ENCODE data around the gene ULBP3. TPM values are rescaled to one million over a fixed set of nuclear protein-coding genes. Genes with fewer than 3 reads are reported as not detected.

Gene ULBP3
- total and polyA plus RNA-seq, 5 experiments from 2014 or later, result 0.40 to 1.3 (median 0.93) TPM; not detected in 2

DNA sequence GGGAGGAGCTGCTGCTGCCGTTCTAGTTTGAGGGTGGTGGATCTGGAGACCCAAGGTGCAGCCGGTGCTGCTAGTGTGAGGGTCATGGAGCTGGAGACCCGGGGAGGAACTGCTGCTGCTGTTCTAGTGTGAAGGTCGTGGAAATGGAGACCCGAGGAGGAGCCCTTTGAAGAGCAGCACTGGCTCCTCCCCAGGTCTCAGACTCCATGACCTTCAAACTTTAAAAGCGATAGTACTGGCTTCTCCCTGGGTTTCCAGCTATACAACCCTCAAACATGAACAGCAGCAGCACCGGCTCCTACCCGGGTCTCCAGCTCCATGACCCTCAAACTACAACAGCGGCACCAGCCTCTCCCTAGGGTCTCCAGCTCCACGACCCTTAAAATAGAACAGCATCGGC is 15.5 kb downstream of the ULBP3 start:
- POLR2A ChIA-PET, result no interaction called here
- H3K27me3 Mint-ChIP-seq, result peaks cover 43 to 72% (median 69%) of the 10 kb centered on the region in 5 donors
- ATAC-seq, result no peak

DNA sequence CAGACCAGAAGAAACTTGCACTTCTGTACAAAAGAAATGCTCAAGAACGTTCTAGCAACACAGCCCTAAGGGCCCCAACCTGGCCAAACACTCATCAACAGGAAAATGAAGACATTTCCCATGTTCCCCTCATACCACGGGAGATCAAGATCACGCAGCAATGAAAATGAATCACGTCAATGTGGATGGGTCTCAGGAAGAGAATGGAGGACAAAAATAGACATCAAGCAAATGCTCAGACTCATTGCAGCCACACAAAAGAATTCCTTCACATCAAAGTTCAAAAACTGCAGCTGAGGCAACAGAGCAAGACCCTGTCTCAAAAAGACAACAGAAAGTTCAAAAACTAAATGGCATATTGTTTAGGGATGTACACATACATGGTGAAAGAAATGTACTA is 18.1 kb downstream of the ULBP3 start:
- Mint-ChIP-seq H3K27ac (no peak overlapping the region), H3K36me3 (peaks cover 0 to 2% (median 2%) of the 10 kb centered on the region in 3 donors), H3K27me3 (peaks cover 40 to 67% (median 56%) of the 10 kb centered on the region in 5 donors), H3K9me3 (no peaks in the 10 kb centered on the region), H3K4me1 (peaks cover 6 to 12% (median 8%) of the 10 kb centered on the region in 4 donors), H3K4me3 (no peak overlapping the region)
- POLR2A ChIA-PET, result no interaction called here
- ATAC-seq (no peak), DNase-seq (no peak)

More for the DNA sequence above, 15.5 kb downstream of the ULBP3 start:
- DNase-seq, result no peak
- peaks cover 0 to 10% (median under 1%) of the 10 kb centered on the region in 4 donors for H3K4me1 Mint-ChIP-seq
- H3K4me3 Mint-ChIP-seq, result no peak overlapping the region
- H3K36me3 Mint-ChIP-seq, result peaks cover 0 to 2% (median 0%) of the 10 kb centered on the region in 3 donors
- no peaks in the 10 kb centered on the region for H3K9me3 Mint-ChIP-seq
- no peak overlapping the region for H3K27ac Mint-ChIP-seq

DNA sequence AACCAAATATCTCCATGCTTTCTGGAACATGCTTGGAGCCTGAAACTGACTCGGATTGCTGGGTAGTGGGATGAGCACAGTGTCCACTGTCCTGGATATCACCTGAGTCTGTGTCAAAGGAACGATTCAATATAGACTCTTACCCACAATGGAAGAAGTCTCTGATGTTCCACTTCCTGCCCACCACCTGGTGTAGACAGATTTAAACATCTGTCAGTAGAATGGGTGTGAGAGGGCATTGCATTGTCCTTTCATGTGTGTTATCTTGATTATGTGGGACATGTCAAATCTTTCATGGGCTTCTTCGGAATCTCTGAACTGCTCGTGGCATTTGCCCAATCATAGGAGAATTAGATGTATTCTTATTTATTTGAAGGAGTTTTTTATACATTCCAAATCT is 20.8 kb downstream of the ULBP3 start:
- POLR2A ChIA-PET, result no interaction called here
- Mint-ChIP-seq H3K4me1 (peaks cover 0 to 12% (median 6%) of the 10 kb centered on the region in 4 donors), H3K36me3 (peaks cover 0 to 2% (median 0%) of the 10 kb centered on the region in 3 donors), H3K9me3 (no peaks in the 10 kb centered on the region), H3K27me3 (peaks cover 29 to 60% (median 39%) of the 10 kb centered on the region in 5 donors), H3K4me3 (no peak overlapping the region), H3K27ac (no peak overlapping the region)
- ATAC-seq, result peak in 1 of 2 donors; percentile 70
- no peak for DNase-seq

DNA sequence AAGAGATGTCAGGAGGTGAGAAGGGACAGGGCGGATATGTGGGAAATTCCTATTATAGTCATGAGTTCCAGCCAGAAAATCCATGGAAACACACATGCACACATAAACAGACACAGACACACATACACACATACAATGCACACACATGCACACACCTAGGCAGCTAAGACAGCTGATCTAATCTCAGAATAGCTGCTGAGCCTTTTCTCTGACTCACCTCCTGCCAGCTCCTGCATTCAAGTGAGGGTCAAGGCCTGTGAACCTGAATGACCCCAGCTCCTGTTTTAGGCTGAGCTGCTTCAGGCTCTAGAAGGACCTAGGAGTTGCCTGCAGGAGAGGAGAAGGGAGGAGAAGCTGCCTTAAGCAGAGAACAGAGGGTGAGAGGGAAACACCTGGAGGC is 22.0 kb downstream of the ULBP3 start:
- Mint-ChIP-seq H3K36me3 (peaks cover 0 to 2% (median 0%) of the 10 kb centered on the region in 3 donors), H3K27me3 (peaks cover 21 to 56% (median 39%) of the 10 kb centered on the region in 5 donors), H3K9me3 (no peaks in the 10 kb centered on the region), H3K4me1 (peaks cover 0 to 12% (median 6%) of the 10 kb centered on the region in 4 donors), H3K27ac (no peak overlapping the region), H3K4me3 (no peak overlapping the region)
- POLR2A ChIA-PET, result no interaction called here
- no peak for ATAC-seq
- DNase-seq, result no peak

DNA sequence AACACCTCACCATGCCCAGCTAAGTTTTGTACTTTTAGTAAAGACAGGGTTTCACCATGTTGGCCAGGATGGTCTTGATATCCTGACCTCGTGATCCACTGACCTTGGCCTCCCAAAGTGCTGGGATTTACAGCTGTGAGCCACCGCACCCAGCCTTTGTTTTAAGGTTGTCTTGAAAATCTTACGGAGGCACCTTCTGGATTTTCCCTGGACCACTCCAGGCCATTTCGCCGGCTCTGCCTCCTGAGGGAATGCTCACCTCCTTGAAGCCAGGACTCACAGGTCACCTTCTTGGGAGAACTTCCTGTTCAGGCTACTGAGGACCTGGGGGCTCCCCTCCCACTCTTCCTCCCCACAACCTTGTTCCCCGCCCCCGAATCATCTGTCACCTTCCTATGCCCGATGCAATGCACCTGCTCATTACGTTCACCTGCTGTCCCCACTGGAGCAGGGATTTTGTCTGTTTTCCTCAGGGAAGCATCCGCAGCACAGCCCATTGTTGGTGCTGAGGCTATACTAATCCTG is 24.2 kb downstream of the ULBP3 start:
- H3K4me1 Mint-ChIP-seq, result peaks cover 0 to 12% (median 6%) of the 10 kb centered on the region in 4 donors
- POLR2A ChIA-PET, result no interaction called here
- no peak overlapping the region for H3K4me3 Mint-ChIP-seq
- H3K27me3 Mint-ChIP-seq, result peaks cover 25 to 59% (median 44%) of the 10 kb centered on the region in 5 donors
- H3K9me3 Mint-ChIP-seq, result no peaks in the 10 kb centered on the region
- ATAC-seq, result no peak
- peaks cover 0 to 2% (median 0%) of the 10 kb centered on the region in 3 donors for H3K36me3 Mint-ChIP-seq
- no peak overlapping the region for H3K27ac Mint-ChIP-seq
- DNase-seq, result no peak

DNA sequence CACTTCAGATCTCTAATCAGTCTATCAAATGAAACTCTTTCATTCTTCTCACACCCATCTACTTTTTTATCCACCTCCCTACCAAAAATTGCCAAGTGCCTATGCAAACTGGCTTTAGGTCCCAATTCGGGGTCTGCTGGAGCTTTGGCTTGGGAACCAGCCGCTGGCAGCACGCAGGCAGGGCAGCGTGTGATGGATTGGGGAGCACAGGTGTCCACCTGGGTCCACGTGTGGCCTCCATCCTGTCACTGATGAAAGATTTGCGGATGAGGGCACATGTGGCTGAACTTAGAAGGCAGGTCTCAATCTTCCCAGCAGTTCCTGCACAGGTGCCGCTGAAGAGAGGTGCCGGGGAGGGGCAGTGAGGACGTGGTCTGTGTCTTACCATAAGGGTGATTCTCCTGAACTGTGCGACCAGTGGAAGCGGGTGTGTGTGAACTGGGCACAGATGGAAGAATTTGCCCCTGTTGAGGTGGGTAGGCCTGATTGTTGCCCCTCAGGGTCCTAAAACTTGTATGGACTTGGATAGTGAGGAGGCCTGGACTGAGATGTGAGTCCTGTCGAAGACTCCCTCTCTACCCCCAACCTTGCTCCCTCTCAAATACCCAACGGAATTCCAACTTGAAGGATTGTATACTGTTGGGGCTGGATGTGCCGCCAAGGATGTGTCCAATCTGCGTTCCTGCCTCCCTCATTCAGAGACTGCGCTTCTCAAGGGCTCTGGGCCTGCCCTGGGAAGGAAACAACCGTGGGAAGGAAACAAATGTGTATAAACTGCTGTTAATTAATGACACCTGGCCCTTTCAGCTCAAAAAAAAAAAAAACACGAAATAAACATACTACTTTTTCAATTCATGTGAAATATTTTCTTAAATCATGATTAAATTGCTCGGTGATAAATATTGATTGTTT is 25.2 kb downstream of the ULBP3 start:
- Mint-ChIP-seq H3K9me3 (no peaks in the 10 kb centered on the region), H3K27me3 (peaks cover 34 to 67% (median 53%) of the 10 kb centered on the region in 5 donors), H3K27ac (no peak overlapping the region), H3K36me3 (peaks cover 0 to 2% (median 0%) of the 10 kb centered on the region in 3 donors), H3K4me3 (no peak overlapping the region), H3K4me1 (peaks cover 0 to 12% (median 6%) of the 10 kb centered on the region in 4 donors)
- ATAC-seq (no peak), DNase-seq (no peak)
- POLR2A ChIA-PET, result no interaction called here

DNA sequence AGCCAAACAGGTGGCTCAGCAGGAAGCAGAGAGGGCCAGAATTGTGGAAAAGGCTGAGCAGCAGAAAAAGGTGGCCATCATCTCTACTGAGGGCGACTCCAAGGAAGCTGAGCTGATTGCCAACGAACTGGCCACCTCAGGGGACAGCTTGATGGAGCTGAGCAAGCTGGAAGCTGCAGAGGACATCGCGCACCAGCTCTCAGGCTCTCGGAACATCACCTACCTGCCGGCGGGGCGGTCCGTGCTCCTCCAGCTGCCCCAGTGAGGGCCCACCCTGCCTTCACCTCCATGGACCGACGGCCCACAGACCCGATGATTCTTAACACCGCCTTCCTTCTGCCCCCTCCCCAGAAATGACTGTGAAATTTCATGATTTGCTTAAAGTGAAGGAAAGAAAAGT is 25.8 kb downstream of the ULBP3 start:
- Mint-ChIP-seq H3K9me3 (no peaks in the 10 kb centered on the region), H3K27ac (no peak overlapping the region), H3K36me3 (peaks cover 0 to under 1% (median 0%) of the 10 kb centered on the region in 3 donors), H3K4me3 (no peak overlapping the region), H3K4me1 (peaks cover 3 to 15% (median 7%) of the 10 kb centered on the region in 4 donors), H3K27me3 (peaks cover 39 to 68% (median 56%) of the 10 kb centered on the region in 5 donors)
- ATAC-seq, result no peak
- no peak for DNase-seq
- POLR2A ChIA-PET, result no interaction called here

DNA sequence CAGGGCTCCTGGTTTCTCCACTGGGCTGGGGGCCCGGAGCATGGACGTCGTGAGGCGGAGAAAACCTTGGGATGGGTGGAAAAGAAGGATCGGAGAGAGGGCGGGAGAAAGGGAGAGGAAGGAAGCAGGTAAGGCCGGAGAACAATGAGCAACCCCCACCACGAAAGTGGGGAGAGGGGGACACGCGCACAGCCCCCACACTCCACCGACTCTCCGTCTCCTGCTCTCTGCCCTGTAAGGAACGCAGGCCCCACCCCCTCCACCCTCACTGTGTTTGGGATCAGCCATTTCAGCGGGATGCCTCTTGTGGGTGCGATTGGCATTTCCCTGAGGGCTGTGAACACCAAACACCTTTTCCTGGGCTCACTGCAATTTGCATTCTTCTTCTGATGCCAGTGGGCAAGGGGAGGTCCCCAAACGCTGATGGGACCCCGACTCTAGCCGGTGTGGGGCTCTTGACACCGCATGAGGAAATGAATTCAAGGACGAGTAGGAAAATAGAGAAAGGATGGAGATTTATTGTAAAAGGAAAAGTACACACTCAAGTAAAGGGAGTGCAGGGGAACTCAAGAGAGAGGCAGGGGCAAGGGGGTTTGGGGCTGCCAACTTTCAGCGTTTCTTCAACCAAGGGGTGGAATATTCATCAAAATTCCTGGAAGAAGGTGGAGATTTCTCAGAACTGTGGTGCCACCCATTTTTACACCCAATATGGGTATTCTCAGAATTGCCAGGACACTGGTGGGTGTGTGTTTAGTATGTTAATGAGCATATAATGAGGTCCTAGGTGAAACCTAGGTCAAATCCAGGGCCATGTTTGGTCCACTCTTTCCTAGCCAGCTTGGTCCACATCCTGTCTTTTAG is 30.5 kb downstream of the ULBP3 start:
- POLR2A ChIA-PET, result no interaction called here
- H3K27ac Mint-ChIP-seq, result peak overlapping the region in 1 of 10 donors; percentile 31
- DNase-seq (no peak), ATAC-seq (no peak)
- H3K36me3 Mint-ChIP-seq, result peaks cover 0 to 6% (median 1%) of the 10 kb centered on the region in 3 donors
- H3K9me3 Mint-ChIP-seq, result no peaks in the 10 kb centered on the region
- H3K4me3 Mint-ChIP-seq, result peak overlapping the region in 8 of 10 donors; percentile 2 to 80 (median 42)
- H3K4me1 Mint-ChIP-seq, result peaks cover 8 to 19% (median 12%) of the 10 kb centered on the region in 4 donors
- H3K27me3 Mint-ChIP-seq, result peaks cover 46 to 99% (median 72%) of the 10 kb centered on the region in 5 donors

DNA sequence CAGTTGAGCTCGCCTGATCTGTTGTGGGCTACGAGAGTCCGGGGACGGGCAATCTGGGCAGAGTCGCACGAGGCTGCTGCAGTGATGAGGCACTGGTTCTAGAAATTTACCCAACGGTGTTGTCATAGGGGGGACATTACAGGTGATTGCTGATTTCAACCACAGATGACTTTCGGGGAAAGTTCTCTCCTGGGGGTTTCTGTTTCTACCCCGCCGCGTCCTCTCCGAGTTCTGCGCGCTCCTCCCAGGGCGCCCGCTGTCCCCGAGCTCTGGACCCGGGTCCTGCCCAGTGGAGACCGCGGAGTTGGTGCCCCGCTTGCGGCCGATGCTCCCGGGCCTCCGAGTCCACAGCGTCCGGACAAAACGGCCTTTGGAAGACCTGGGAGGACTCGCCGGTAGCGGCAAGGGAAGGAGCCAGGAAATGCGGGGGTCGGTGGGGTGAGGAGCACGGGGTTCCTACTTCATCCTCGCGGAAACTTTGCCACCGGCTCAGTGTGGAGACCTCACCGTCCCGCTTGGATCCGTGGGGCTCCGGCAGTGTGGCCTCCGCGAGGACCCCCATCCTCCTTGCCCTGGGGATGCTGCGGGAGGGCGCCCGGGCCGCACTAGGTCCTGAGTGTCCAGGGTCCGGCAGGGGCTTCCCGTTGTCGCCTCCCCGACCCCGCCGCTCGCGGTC is 31.3 kb downstream of the ULBP3 start:
- H3K36me3 Mint-ChIP-seq, result peaks cover 0 to 6% (median 1%) of the 10 kb centered on the region in 3 donors
- H3K27ac Mint-ChIP-seq, result peak overlapping the region in 1 of 10 donors; percentile 61
- POLR2A ChIA-PET, result no interaction called here
- peaks cover 47 to 99% (median 72%) of the 10 kb centered on the region in 5 donors for H3K27me3 Mint-ChIP-seq
- DNase-seq (no peak), ATAC-seq (peak in 1 of 2 donors; percentile 38)
- no peaks in the 10 kb centered on the region for H3K9me3 Mint-ChIP-seq
- H3K4me1 Mint-ChIP-seq, result peaks cover 8 to 19% (median 12%) of the 10 kb centered on the region in 4 donors
- peak overlapping the region; percentile 67 to 89 (median 80) for H3K4me3 Mint-ChIP-seq

DNA sequence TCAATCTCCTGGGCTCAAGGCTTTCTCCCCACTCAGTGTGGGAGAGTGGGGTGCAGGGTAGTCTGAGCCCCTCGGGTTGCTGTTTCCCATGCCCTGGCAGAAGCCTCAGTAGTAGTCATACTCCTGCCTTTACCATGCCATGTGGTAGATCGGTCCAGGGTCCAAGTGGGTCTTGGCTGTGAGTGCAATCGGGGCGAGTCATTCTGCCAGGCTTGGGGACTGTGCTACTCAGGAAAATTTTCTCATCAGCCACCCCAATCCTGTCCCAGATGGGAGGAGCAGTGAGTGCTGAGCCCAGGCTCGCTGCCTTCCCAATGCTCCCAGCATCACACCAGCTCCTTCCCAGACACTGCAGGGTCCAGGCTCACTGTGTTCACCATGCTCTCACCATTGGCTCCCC is 32.8 kb downstream of the ULBP3 start:
- Mint-ChIP-seq H3K4me3 (no peak overlapping the region), H3K9me3 (no peaks in the 10 kb centered on the region), H3K27ac (no peak overlapping the region), H3K36me3 (peaks cover 0 to 6% (median 1%) of the 10 kb centered on the region in 3 donors), H3K27me3 (peaks cover 39 to 83% (median 65%) of the 10 kb centered on the region in 5 donors), H3K4me1 (peaks cover 8 to 19% (median 12%) of the 10 kb centered on the region in 4 donors)
- POLR2A ChIA-PET, result no interaction called here
- no peak for DNase-seq
- ATAC-seq, result no peak

DNA sequence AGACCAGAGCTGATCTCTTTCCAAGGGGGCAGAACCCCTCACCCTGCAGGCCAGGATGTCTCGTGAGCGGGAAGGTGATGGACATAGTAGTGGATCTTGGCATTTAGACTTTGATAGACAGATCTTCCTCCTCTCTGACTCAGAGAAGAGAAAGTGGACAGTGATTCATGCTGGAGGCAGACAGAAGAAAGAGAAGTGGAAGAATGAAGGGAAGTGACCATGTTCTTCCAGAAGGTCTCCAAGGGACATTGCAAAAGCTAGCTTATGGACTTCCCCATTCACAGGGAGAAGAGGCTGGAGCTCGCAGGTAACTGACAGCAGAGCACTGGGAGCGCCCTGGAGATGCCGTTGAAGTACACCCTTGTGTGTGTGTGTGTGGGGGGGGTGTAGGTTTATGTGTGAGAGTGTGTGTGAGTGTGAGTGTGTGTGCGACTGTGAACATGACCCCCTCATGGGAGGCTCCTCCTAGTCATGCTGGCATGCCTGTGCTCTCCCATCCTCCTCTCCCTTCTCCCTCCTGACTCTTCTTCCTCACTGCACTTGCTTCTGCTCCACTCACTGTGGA is 35.6 kb downstream of the ULBP3 start:
- Mint-ChIP-seq H3K27me3 (peaks cover 20 to 62% (median 44%) of the 10 kb centered on the region in 5 donors), H3K9me3 (no peaks in the 10 kb centered on the region), H3K4me1 (peaks cover 5 to 17% (median 11%) of the 10 kb centered on the region in 4 donors), H3K27ac (peak overlapping the region in 1 of 10 donors; percentile 83), H3K4me3 (no peak overlapping the region), H3K36me3 (peaks cover 0 to 6% (median 1%) of the 10 kb centered on the region in 3 donors)
- DNase-seq (no peak), ATAC-seq (no peak)
- POLR2A ChIA-PET, result no interaction called here
